Stimulated activated naive CD8-positive, alpha-beta T cell treated with anti-CD3 and anti-CD28 coated beads, Interleukin-15, Interleukin-2, amounts not matched to agents 100 U/mL and 50 U/mL, for 24 hours (primary cell): ENCODE data around the gene TMEM174.
A peak's percentile ranks its signal among the peaks of the same experiment; 100 is the strongest.

Experiments used
- ATAC-seq: fragments of 150-1000 bp; cut with Tn5 transposase; one replicate; pipeline ENCODE4 v1.10.0; 2021
- DNase-seq: peaks from one replicate; pipeline ENCODE4 v3.0.0; 2021

TMEM174 gene

GRCh38 chr5:73154208-73155006 lies 18.6 kb upstream of the TMEM174 start:
- DNase-seq, result no peak
- no peak for ATAC-seq

DNA sequence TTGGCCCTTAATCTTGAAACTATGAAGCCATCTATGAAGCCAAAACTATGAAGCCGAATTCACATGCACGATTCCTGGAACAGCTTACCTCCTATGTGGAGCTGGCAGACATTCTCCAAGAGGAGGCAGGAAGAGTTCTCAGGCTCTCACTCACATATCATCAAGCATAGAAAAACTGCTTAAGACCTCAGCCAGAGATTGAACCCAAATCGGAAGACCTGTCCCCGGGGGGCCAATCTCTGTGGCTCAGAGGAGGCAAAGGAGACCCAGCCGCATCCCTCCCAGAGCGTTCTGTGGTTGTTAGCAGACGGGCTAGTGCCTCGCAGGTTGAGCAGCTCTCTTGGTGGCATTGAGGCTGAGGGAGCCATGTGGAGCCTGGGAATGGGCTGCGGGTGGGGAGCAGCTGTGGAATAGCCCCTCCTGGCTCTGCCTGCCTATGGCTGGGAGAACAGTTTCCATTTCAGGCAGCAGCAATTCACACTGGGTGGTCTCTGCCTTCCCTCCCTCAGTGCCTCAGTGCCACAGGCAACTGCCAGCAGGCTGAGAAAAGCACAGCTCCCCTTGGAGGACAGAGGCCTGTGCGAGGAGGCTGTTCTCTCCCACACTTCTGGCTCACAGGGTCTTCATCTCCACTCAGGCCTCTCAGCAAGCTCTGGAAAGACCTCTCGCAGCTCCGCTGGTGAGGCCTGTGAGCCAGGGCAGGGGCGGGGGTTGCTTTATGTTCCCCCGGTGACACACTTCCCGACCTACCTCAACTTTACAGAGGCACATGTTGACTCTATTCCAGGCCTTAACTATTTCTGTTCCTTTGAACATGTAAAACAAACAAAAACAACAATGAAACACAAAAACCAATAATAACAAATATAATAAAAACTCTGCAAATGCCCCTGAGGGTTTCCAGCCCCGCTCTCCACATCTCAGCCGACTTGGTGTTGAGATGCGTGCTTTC lies 17.4 kb upstream of the TMEM174 start:
- no peak for DNase-seq
- no peak for ATAC-seq

DNA sequence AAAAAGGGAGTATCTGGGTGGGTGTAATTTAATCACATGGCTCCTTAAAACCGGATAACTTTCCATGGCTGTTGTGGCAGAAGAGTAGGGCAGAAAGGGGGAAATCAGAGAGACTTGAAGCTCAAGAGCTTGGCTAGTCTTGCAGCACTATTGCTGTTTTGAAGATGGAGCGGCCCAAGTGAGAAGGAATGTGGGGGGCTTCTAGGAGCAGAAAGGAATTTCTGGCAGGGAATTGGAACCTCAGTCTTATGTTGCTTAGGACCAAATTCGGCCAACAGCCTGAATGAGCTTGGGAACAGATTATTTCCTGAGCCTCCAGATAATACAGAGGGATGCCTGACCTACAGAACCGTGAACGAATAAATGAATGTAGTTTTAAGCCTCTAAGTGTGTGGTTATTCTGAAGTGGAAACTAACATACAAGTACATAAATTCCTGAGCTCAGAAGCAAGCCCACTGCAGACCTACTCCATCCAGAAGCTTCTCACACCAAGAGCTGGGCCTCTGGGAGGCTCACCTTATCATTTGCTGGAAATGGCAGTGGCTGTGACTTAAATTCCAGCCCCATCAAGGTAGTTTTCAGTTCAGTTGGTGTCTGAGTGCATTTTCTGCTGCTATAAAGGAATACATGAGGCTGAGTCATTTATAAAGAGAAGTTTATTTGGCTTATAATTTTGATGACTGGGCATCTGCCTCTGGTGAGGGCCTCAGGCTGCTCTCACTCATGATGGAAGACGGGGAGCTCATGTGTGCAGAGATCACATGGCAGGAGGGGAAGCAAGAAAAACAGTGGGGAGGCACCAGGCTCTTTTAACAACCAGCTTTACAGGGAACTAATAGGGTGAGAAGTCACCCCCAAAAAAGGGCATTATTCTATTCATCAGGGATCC lies 15.3 kb upstream of the TMEM174 start:
- DNase-seq (no peak), ATAC-seq (no peak)

DNA sequence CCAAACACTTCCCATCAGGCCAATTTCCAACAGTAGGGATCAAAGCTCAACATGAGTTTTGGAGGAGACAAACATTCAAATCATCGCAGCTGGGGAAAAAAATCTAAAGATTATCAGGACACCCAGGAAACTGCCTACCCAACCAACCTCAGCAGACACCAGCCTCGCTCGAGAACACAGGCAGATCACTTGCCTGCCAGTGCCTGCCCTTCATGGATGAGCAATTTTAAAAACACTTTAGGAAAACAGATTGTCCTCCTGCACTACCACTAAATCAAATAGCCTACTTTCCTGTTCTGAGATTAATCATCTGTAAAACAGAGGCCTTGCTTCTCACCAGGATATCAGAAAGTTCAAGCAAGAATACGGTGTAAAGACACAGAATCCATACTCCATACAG lies 14.7 kb upstream of the TMEM174 start:
- no peak for ATAC-seq
- no peak for DNase-seq

DNA sequence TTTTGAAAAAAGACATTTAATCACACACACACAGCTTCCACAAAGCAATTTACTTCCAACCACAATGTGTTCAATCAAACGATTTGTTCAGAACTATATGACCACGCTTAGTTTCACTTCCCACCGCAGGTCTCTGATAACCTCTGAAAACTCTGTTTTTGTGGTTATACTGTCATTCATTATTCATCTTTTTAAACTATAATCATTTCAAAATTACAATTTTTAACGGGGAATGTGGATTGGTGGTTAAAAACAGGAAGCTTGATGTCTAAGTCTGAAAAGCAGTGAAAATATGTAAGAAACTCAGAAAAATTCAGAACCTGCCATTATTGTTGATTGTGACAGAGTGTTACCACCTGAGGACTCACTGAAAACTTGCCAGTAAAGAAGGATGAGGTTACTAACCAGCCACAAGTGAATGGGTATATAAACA lies 12.7 kb upstream of the TMEM174 start:
- peak; percentile 95 for ATAC-seq
- DNase-seq, result peak; percentile 76

DNA sequence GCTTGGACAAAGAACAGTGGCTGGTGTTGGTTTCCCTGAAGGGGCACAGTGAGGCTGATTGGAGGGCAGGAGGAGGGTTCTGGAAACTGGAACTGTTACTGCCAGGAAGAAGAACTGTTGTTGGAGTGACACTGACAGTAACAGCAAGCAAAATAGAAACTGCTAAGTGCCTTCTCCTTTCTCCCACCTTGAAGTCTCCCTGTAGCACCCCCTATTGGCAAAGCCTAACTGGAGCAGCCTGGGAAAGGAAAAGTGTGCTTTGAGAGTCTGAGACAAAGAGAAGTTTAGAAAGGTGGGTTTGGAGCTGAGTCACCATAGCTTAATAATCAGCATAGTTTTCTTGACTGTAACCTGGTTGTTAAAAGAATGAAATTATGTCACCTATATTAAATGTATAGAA lies 2.5 kb upstream of the TMEM174 start:
- ATAC-seq (no peak), DNase-seq (peak; percentile 28)

GRCh38 chr5:73171495-73171894 lies 1.5 kb upstream of the TMEM174 start:
- DNase-seq (no peak), ATAC-seq (no peak)

- DNase-seq (no peak), ATAC-seq (no peak)
Observed at GRCh38 chr5:73174100-73174815, 1.3 kb downstream of the TMEM174 start.

DNA sequence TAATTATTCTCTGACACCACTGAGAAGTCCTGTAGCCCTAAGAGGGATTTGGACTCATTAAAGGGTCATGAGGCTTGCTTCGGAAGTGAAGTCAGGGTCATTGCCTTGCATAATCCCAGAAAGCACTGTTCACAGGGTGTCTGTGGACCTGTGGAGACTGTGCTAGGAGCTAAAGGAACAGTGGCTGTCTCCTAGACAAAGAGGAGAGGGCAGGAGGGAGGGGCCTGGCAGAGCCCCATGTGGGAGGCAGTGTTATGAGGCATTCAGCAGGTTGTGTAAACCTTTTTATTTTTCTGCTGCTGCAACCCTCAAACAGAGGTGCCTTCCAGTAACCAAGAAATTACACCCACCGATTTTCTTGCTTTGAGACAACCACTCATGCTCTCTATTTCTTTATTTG lies 3.3 kb downstream of the TMEM174 start:
- ATAC-seq (no peak), DNase-seq (no peak)

DNA sequence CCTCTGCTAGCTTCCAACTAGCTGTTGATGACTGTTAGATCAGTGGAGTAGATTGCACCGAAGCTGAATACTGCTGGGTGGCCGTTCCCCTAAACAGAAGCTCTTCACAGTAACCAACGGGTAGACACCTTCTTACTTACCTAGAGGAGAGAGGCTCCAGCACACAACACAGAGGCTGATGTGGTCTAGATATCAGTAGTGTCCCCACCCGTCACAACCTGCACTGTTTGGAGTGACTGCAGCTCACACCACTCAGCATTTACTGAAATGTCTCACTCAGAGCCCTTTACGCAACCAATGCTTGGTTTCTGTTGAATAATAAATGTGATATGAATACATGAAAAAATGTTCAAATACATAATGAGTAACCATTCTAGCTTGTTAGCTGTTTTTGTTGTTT lies 5.3 kb downstream of the TMEM174 start:
- DNase-seq (no peak), ATAC-seq (no peak)

DNA sequence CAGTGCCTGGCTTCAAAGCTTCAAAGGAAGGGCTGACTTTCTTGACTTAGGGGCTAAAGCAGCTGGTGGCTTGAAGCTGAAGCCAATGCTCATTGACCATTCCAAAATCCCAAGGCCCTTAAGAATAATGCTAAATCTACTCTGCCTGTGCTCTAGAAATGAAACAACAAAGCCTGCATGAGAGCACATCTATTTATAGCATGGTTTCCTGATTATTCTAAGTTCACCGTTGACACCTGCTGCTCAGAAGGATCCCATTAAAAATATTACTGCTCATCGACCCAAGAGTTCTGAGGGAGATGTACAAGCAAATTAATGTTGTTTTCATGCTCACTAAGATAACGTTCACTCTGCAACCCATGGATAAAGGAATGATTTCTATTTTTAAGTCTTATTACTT lies 6.7 kb downstream of the TMEM174 start:
- ATAC-seq (no peak), DNase-seq (no peak)

GRCh38 chr5:73180566-73180965 lies 7.6 kb downstream of the TMEM174 start:
- DNase-seq (no peak), ATAC-seq (no peak)

GRCh38 chr5:73182307-73182706 lies 9.3 kb downstream of the TMEM174 start:
- DNase-seq (no peak), ATAC-seq (no peak)

DNA sequence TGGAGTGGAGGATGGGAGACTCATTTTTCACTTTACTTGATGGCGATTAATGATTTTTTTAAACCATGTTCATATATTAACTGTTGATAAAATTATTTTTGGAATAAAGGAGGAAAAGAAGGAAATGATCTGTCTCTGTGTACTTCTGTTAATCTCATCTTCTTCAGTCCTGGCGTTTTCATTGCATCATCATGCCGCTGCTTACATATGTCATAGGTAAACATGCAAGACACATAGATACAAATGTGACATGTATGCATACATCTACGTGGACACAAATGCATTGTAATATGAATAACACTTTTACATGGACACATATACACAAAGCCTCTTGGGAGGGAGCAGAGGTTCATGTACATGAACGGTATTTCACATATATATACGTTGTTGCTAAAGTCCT lies 10.0 kb downstream of the TMEM174 start:
- no peak for DNase-seq
- ATAC-seq, result no peak

- ATAC-seq, result no peak
- DNase-seq, result no peak
Observed at GRCh38 chr5:73183481-73183891, 10.5 kb downstream of the TMEM174 start.

DNA sequence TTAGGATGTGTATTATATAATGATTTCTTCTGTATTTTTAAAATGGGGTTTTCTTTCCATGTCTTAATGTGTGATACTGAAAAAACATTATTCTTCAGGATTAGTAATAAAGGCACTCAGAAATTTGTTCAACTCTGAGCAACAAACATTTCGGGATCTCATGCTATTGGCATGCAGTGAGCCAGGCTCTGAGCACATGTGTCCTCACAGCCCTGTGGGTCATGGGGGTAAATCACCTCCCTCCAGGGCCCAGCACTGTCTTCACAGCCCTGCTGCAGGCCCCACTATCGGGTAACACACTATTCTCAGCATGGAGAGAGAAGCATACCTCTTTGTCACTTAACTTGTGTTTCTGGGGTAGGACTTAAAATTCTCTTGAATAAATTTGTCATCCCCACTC lies 14.0 kb downstream of the TMEM174 start:
- no peak for ATAC-seq
- no peak for DNase-seq

DNA sequence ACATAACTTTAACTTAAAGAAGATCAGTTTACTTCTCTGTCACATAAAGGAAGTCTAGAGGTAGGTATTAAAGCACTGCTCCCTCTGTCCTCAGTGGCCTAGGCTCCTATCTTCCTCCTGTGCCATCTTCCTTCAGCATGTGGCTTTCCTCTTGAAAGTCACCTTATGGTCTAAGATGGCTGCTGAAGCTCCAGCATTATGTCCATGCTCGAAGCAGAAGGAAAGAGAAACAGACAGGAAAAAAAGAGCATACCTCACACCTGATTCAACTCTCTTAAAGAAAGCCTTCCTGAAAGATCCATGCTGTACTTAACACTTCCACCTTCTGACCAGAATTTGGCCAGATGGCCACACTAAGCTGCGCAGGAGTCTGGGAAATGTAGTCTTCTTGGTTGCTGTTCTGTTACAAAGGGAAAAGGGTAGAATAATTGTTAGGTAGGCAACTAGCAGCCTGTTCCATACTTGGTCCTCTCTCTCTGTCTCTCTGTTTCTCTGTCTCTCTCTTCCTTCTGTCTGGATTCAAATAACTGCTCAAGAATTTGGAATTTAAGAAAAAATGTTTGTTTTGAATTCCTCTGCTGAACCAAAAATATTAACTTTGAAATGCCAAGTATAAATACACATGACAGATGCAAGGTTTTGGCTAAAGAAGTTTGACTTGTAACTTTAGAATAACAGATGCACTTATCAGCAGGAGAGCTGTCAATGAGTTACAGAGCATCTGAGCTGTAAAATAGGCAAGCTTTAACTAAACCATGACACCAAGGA lies 16.0 kb downstream of the TMEM174 start:
- ATAC-seq, result no peak
- DNase-seq, result no peak

GRCh38 chr5:73189871-73190376 lies 16.9 kb downstream of the TMEM174 start:
- ATAC-seq (no peak), DNase-seq (no peak)

DNA sequence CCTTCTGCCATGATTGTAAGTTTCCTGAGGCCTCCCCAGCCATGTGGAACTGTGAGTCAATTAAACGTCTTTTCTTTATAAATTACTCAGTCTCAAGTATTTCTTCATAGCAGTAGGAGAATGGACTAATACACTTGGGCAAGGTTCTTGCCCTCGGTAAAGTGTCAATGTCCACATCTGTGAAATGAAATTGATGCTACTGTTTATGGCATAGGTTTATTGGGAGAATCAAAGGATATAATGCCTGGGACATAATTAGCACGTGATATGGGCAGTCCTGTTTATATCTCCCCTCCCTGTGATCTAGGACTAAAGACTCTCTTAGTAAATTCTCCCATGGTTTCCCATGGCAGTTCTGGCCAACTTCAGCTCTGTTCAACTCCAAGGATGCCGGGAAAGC lies 19.4 kb downstream of the TMEM174 start:
- DNase-seq (no peak), ATAC-seq (no peak)

DNA sequence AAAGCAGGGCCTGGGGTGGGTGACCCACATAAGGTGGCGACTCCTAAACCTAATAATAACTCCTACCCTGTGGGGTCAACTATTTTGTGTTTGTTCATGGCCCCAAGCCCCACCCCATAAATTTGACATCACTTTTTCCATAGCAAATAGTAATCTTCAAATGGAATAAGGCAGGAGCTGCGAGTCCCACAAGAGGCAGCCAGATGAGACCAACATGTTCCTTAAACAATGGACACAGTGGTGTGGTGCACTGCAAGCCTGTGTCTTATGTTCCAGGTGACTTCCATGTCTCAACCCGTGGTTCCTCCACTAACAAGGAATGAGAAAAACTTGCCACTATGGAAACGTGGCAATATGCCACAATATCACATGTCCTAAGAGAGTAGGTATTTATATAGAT lies 20.6 kb downstream of the TMEM174 start:
- ATAC-seq (no peak), DNase-seq (no peak)

DNA sequence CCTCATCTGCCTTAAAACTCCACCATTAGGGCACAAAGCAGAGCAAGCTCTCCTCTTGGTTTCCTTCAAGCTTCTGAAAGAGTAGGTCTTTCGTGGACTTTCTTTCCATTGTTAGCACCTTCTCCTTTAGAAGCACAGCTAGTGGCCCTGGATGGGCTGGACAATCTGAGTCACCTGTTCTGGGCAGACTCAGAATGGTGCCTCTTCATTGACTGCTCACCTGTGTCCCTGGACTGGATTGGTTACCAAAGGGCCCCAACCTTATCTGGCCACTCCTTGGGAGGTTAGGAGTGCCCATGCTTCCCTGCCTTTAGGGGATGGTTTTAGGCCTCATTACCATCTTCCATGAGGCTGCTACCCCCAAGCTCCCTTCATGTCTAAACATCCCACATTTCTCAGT lies 23.2 kb downstream of the TMEM174 start:
- no peak for ATAC-seq
- no peak for DNase-seq
